ENCODE data around the gene WASHC2A.
"Not testable (repeated sequence)": the region's sequence is repeated elsewhere in the genome, so short reads cannot be mapped to it uniquely, and the experiment has no call there.

WASHC2A gene

GRCh38 chr10:50169506-50169905 is 101.8 kb downstream of the WASHC2A start:
- H3K79me2 ChIP-seq (ENCODE audit: insufficient read depth, low read length); H3K9me3 ChIP-seq (ENCODE audit: insufficient read depth, low read length, severe bottlenecking); H3K27me3 ChIP-seq (ENCODE audit: insufficient read depth, low read length, poor library complexity); H3K4me2 ChIP-seq (ENCODE audit: insufficient read depth, low read length); H4K20me1 ChIP-seq (ENCODE audit: insufficient read depth, low read length); DNase-seq; H3K4me1 ChIP-seq (ENCODE audit: insufficient read depth, low read length); H3K9ac ChIP-seq (ENCODE audit: low read depth, low read length); H3K27ac ChIP-seq (ENCODE audit: low read length); H3K4me3 ChIP-seq (ENCODE audit: low read depth in 1 of 2, low read length in 2 of 2); ATAC-seq (ENCODE audit: insufficient read depth, low read depth); H3K36me3 ChIP-seq (ENCODE audit: insufficient read depth, low read length); H2AFZ ChIP-seq (ENCODE audit: low read depth, low read length): not testable (repeated sequence)

- not testable (repeated sequence) for H3K36me3 ChIP-seq (ENCODE audit: insufficient read depth, low read length); H2AFZ ChIP-seq (ENCODE audit: low read depth, low read length); H3K9me3 ChIP-seq (ENCODE audit: insufficient read depth, low read length, severe bottlenecking); H3K4me3 ChIP-seq (ENCODE audit: low read depth in 1 of 2, low read length in 2 of 2); H3K4me1 ChIP-seq (ENCODE audit: insufficient read depth, low read length); H3K4me2 ChIP-seq (ENCODE audit: insufficient read depth, low read length); H3K27ac ChIP-seq (ENCODE audit: low read length); DNase-seq; H3K79me2 ChIP-seq (ENCODE audit: insufficient read depth, low read length); H3K27me3 ChIP-seq (ENCODE audit: insufficient read depth, low read length, poor library complexity); ATAC-seq (ENCODE audit: insufficient read depth, low read depth); H4K20me1 ChIP-seq (ENCODE audit: insufficient read depth, low read length); H3K9ac ChIP-seq (ENCODE audit: low read depth, low read length)
Observed at GRCh38 chr10:50174788-50175525, 107.2 kb downstream of the WASHC2A start.

Data from DND-41 (cell line).